Gastroesophageal sphincter (tissue), 4 donors: ENCODE data around the gene DHCR7. TPM values are rescaled to one million over a fixed set of nuclear protein-coding genes. Genes with fewer than 3 reads are reported as not detected.

Experiments
- ATAC-seq: fragments of 150-250 bp; one replicate; pipeline ENCODE4 v1.9.1; 2016; ENCODE audit warnings: mild to moderate bottlenecking, moderate library complexity
- H3K27ac ChIP-seq, 4 donors: fragments of 200-600 bp; sonication (generic) in 3 of 4; 1 replicate in 3 of 4; 2 replicates in 1 of 4; pipeline ENCODE4 v1.5.1; 2016 to 2019
- H3K27me3 ChIP-seq: fragments of 200-600 bp; sonication (generic); one replicate; pipeline ENCODE4 v1.5.1; 2019
- H3K36me3 ChIP-seq, 2 donors: fragments of 200-600 bp; sonication (generic); one replicate each; pipeline ENCODE4 v1.5.1; 2019; ENCODE audit warnings: control low read depth in 1 of 2
- H3K4me1 ChIP-seq, 3 donors: fragments of 200-600 bp; sonication (generic); 1 replicate in 2 of 3; 2 replicates in 1 of 3; pipeline ENCODE4 v1.5.1; 2016 to 2019; ENCODE audit warnings: control low read depth in 2 of 3
- H3K4me3 ChIP-seq, 2 donors: fragments of 200-600 bp; sonication (generic); one replicate each; pipeline ENCODE4 v1.5.1; 2019; ENCODE audit warnings: mild to moderate bottlenecking in 1 of 2, moderate library complexity in 1 of 2
- H3K9me3 ChIP-seq, 3 donors: fragments of 200-600 bp; sonication (generic); one replicate each; pipeline ENCODE4 v1.5.1; 2017 to 2019; ENCODE audit warnings: control low read depth in 2 of 3
- CTCF ChIP-seq, 4 experiments: fragments of 200-600 bp in 2 of 4; fragments of 450-650 bp in 2 of 4; sonication (generic) in 1 of 4; IDR thresholded peaks; one replicate each; pipeline ENCODE4 v1.5.1; 2017 to 2019; ENCODE audit warnings: antibody characterized with exemption in 4 of 4, mild to moderate bottlenecking in 2 of 4, moderate library complexity in 2 of 4
- EP300 ChIP-seq: sonication (generic); formaldehyde crosslinking; IDR thresholded peaks from one replicate; pipeline ENCODE4 v1.6.1; 2017; ENCODE audit warnings: antibody characterized with exemption, mild to moderate bottlenecking
- POLR2A ChIP-seq, 2 donors: fragments of 450-650 bp; IDR thresholded peaks; one replicate each; pipeline ENCODE4 v1.6.1; 2017; ENCODE audit warnings: antibody characterized with exemption in 2 of 2, mild to moderate bottlenecking in 2 of 2, moderate library complexity in 1 of 2
- POLR2AphosphoS5 ChIP-seq: sonication (generic); formaldehyde crosslinking; IDR thresholded peaks from one replicate; pipeline ENCODE4 v1.6.1; 2017; ENCODE audit warnings: antibody characterized with exemption
- WGBS, 2 donors: methylation state at CpG; one replicate each; pipeline ENCODE4 v1.1.5; 2018; ENCODE audit warnings: low coverage in 1 of 2; 5-methylcytosine and 5-hydroxymethylcytosine counted together
- total RNA-seq, 4 donors: library from RNA; depleted of rRNA; stranded (reverse); fragments of >200 nt; gene quantifications; one replicate each; pipeline ENCODE4 v1.1.0, GENCODE V29; 2016

DHCR7 gene
- total RNA-seq, 4 donors from 2014 or later: 5.0 to 10.3 (median 8.0) TPM

DNA sequence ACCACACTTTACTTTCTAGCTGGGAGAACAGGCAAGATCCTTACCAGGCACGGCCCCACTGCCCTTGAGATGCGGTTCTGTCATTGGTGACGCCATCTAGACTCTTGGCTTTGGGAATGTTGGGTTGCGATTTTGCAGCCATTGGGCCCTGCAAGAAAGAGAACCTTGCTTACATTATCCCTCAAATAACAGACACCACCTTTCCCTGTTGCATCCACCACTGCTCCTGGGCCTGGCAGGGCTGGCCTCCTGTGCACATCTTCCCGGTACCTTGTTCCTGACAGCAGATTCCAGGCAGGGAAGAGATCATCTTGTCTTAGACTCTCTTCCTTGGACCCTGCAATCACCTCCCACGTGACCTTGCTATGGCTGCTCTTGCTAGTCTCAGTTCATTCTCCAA, 3.4 kb downstream of the DHCR7 start:
- Histone ChIP-seq H3K36me3 (peaks cover 0 to 62% of the 10 kb centered on the region in 2 donors), H3K9me3 (no peaks in the 10 kb centered on the region), H3K4me1 (peaks cover 0 to 25% (median 16%) of the 10 kb centered on the region in 3 donors), H3K27me3 (no peaks in the 10 kb centered on the region), H3K4me3 (no peak overlapping the region), H3K27ac (no peak overlapping the region)
- 92 to 100% methylated on average over 1 to 5 of the region's 6 CpGs for WGBS, 2 donors
- TF ChIP-seq EP300 (no peak), CTCF (IDR thresholded peaks at IDR 0.05) (no peak), POLR2A (IDR thresholded peaks at IDR 0.05) (no peak), POLR2AphosphoS5 (no peak)
- ATAC-seq: no peak

DNA sequence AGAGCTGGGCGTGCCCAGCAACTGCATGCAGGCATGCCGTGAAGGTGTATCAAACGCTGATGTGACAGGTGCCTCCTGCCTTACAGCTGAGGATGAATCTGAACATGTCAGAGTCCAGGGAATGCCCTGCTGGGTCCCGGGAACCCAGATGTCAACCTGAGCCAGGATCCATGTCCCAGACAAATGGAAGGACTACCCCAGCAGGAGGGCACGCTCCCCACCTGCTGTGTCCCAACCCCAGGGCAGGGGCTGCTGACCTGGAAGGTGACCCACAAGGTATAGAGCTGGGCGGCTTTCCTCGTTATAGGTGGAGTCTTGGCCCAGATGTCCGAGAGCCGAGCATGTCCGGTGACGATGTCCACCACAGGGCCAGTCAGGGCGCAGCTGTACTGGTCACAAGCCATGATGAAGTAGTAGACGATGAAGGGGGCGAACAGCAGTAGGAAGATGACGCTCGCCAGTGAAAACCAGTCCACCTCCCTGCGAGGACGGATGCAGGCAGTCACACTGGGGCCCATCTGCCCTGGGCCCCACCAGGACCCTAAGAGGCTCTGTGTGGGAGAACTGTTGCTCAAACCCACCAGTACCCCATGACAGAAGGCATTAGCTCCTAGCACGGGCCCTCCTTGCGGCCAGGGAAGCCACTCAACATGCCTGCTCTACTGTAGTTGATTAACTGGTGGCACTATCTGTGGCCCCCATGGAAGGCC, 4.3 kb downstream of the DHCR7 start:
- Histone ChIP-seq H3K4me3 (no peak overlapping the region), H3K4me1 (peaks cover 0 to 15% (median 8%) of the 10 kb centered on the region in 3 donors), H3K27me3 (no peaks in the 10 kb centered on the region), H3K9me3 (no peaks in the 10 kb centered on the region), H3K36me3 (peaks cover 0 to 71% of the 10 kb centered on the region in 2 donors), H3K27ac (no peak overlapping the region)
- WGBS, 2 donors: 93% methylated on average over 3 of the region's 20 CpGs; no CpG with 5 or more reads in 1 of the 2 donors
- ATAC-seq: no peak
- TF ChIP-seq CTCF (IDR thresholded peaks at IDR 0.05): no peak
- no peak for TF ChIP-seq POLR2AphosphoS5
- TF ChIP-seq EP300: no peak
- TF ChIP-seq POLR2A (IDR thresholded peaks at IDR 0.05): no peak

- Histone ChIP-seq H3K4me3 (no peak overlapping the region), H3K4me1 (peaks cover 0 to 8% (median 6%) of the 10 kb centered on the region in 3 donors), H3K27me3 (no peaks in the 10 kb centered on the region), H3K9me3 (no peaks in the 10 kb centered on the region), H3K27ac (no peak overlapping the region), H3K36me3 (peaks cover 0 to 81% of the 10 kb centered on the region in 2 donors)
- 92 to 98% methylated on average over 5 of the region's 5 CpGs for WGBS, 2 donors
- no peak for ATAC-seq
- TF ChIP-seq EP300 (no peak), CTCF (IDR thresholded peaks at IDR 0.05) (no peak), POLR2A (IDR thresholded peaks at IDR 0.05) (no peak), POLR2AphosphoS5 (no peak)
These were observed 5.3 kb downstream of the DHCR7 start for GRCh38 chr11:71442880-71443279.

GRCh38 chr11:71442123-71442522, 6.1 kb downstream of the DHCR7 start:
- Histone ChIP-seq H3K9me3 (no peaks in the 10 kb centered on the region), H3K27ac (no peak overlapping the region), H3K36me3 (peaks cover 0 to 89% of the 10 kb centered on the region in 2 donors), H3K4me1 (peaks cover 0 to under 1% (median 0%) of the 10 kb centered on the region in 3 donors), H3K4me3 (no peak overlapping the region), H3K27me3 (no peaks in the 10 kb centered on the region)
- WGBS, 2 donors: 80 to 100% methylated on average over 2 of the region's 8 CpGs
- ATAC-seq: no peak
- no peak for TF ChIP-seq POLR2A (IDR thresholded peaks at IDR 0.05)
- no peak for TF ChIP-seq EP300
- TF ChIP-seq POLR2AphosphoS5: no peak
- no peak for TF ChIP-seq CTCF (IDR thresholded peaks at IDR 0.05)

DNA sequence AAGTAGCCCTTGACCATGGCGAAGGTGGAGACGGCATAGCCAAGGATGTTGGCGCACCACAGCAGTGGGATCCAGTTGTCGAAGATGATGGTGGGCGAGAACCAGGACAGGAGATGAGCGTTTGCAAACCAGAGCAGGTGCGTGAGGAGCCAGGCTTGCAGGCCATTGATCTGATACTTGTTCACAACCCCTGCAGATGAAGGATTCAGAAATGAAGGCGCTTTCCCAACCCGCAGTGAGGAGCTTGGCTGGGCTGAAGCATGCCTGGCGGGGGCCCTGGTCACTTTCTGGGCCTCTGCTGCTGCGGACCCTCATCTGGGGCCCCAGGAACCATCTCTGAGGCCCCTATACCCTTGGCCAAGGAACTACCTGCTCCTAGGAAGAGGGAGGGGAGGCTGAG, 6.9 kb downstream of the DHCR7 start:
- H3K27ac ChIP-seq: no peak overlapping the region
- H3K4me1 ChIP-seq: no peaks in the 10 kb centered on the region
- 90 to 96% methylated on average over 2 to 8 of the region's 11 CpGs for WGBS, 2 donors
- peaks cover 0 to 97% of the 10 kb centered on the region in 2 donors for H3K36me3 ChIP-seq
- TF ChIP-seq CTCF (IDR thresholded peaks at IDR 0.05) (no peak), POLR2AphosphoS5 (no peak), EP300 (no peak), POLR2A (IDR thresholded peaks at IDR 0.05) (no peak)
- ATAC-seq: no peak
- no peaks in the 10 kb centered on the region for H3K9me3 ChIP-seq
- no peak overlapping the region for H3K4me3 ChIP-seq
- no peaks in the 10 kb centered on the region for H3K27me3 ChIP-seq
